ENCODE results near the gene DDX27. TPM values are rescaled to one million over a fixed set of nuclear protein-coding genes. Genes with fewer than 3 reads are reported as not detected.
"Not testable (repeated sequence)": the region's sequence is repeated elsewhere in the genome, so short reads cannot be mapped to it uniquely, and the experiment has no call there.

The DDX27 gene
- total RNA-seq, 2 donors from 2014 or later = 32.9 to 35.0 TPM

DNA sequence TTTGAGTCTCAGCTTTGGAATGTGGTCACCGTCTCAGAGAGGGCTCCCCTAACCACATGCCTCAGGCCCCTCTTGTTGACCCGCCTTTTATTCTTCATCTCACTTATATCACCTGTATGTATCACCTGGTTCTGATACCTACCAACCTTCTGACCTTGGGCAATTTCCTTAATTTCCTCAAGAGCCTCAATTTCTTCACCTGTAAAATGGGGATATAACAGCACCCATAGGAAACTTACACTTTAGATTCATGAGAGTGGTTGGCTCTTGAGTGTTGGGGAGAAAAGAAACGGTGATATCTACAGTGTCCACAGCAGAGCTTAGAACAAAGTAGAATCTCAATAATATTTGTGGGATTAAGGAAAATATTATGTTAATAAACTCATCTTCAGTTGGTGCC, 4.0 kb upstream of the DDX27 start:
- WGBS = 87% methylated on average over 3 of the region's 3 CpGs
- Histone ChIP-seq H3K4me3 (no peak overlapping the region), H3K36me3 (no peaks in the 10 kb centered on the region), H3K27me3 (replicated peaks; ENCODE audit: insufficient read depth) (no peaks in the 10 kb centered on the region), H3K4me1 (replicated peaks) (peaks cover 3% of the 10 kb centered on the region), H3K27ac (no peak overlapping the region), H3K9me3 (no peaks in the 10 kb centered on the region)
- intact Hi-C loops (cut with DNase I) = no loop called here
- DNase-seq (ENCODE audit: low spot score) = no peak
- TF ChIP-seq POLR2A (IDR thresholded peaks at IDR 0.05) (no peak), CTCF (IDR thresholded peaks at IDR 0.05) (no peak), POLR2AphosphoS5 (IDR thresholded peaks at IDR 0.05) (no peak)

GRCh38 chr20:49216991-49217578, 2.1 kb upstream of the DDX27 start:
- Histone ChIP-seq H3K4me3 (no peak overlapping the region), H3K9me3 (no peaks in the 10 kb centered on the region), H3K36me3 (no peaks in the 10 kb centered on the region), H3K4me1 (replicated peaks) (peaks cover 3% of the 10 kb centered on the region), H3K27me3 (replicated peaks; ENCODE audit: insufficient read depth) (no peaks in the 10 kb centered on the region), H3K27ac (no peak overlapping the region)
- no peak for TF ChIP-seq POLR2A (IDR thresholded peaks at IDR 0.05)
- TF ChIP-seq CTCF (IDR thresholded peaks at IDR 0.05) = peak; percentile 83 to 94 (median 92)
- TF ChIP-seq POLR2AphosphoS5 (IDR thresholded peaks at IDR 0.05) = peak; percentile 88
- intact Hi-C loops (cut with DNase I) = loop anchor here (1.0 kb wide), 1 partner anchor 84 kb away; no protein-coding TSS in a partner anchor
- DNase-seq (ENCODE audit: low spot score) = peak; percentile 93
- WGBS = 10% methylated on average over 11 of the region's 11 CpGs

DNA sequence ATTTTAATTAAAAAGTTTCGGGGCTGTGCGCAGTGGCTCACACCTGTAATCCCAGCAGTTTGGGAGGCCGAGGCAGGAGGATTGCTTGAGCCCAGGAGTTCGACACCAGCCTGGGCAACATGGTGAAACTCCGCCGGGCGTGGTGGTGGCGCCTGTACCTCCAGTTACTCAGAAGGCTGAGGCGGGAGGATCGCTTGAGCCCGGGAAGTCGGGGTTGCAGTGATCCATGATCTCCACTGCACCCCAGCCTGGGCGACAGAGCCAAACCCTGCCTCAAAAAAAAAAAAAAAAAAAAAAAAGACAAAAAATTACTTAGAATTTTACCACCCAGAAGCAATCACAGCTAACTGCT, 501 bp upstream of the DDX27 start:
- H3K36me3 ChIP-seq; H3K9me3 ChIP-seq; intact Hi-C loops (cut with DNase I); H3K27me3 ChIP-seq (replicated peaks; ENCODE audit: insufficient read depth); H3K4me1 ChIP-seq (replicated peaks): not testable (repeated sequence)
- peak; percentile 29 for DNase-seq (ENCODE audit: low spot score)
- H3K4me3 ChIP-seq = peak overlapping the region; percentile 64 to 79
- 58% methylated on average over 13 of the region's 13 CpGs for WGBS
- peak overlapping the region; percentile 85 to 88 for H3K27ac ChIP-seq

GRCh38 chr20:49219924-49220831, 962 bp downstream of the DDX27 start:
- DNase-seq (ENCODE audit: low spot score) = no peak
- 66% methylated on average over 28 of the region's 28 CpGs for WGBS
- TF ChIP-seq CTCF (IDR thresholded peaks at IDR 0.05) (no peak), POLR2AphosphoS5 (IDR thresholded peaks at IDR 0.05) (no peak), POLR2A (IDR thresholded peaks at IDR 0.05) (no peak)
- intact Hi-C loops (cut with DNase I) = loop anchor here (10.0 kb wide), 1 partner anchor 55 kb away; the partner anchor contains the start of gene ZNFX1
- Histone ChIP-seq H3K4me3 (peak overlapping the region; percentile 64 to 79), H3K27ac (peak overlapping the region; percentile 85 to 88), H3K27me3 (replicated peaks; ENCODE audit: insufficient read depth) (no peaks in the 10 kb centered on the region), H3K4me1 (replicated peaks) (peaks cover 3% of the 10 kb centered on the region), H3K36me3 (peaks cover 0 to 7% of the 10 kb centered on the region in 2 donors), H3K9me3 (no peaks in the 10 kb centered on the region)

GRCh38 chr20:49225896-49226295, 6.7 kb downstream of the DDX27 start:
- no peak for DNase-seq (ENCODE audit: low spot score)
- peaks cover 6 to 13% of the 10 kb centered on the region in 2 donors for H3K36me3 ChIP-seq
- H3K9me3 ChIP-seq = no peaks in the 10 kb centered on the region
- no peak overlapping the region for H3K4me3 ChIP-seq
- H3K4me1 ChIP-seq (replicated peaks) = no peaks in the 10 kb centered on the region
- H3K27ac ChIP-seq = no peak overlapping the region
- WGBS = 93% methylated on average over 7 of the region's 7 CpGs
- H3K27me3 ChIP-seq (replicated peaks; ENCODE audit: insufficient read depth) = no peaks in the 10 kb centered on the region
- TF ChIP-seq POLR2AphosphoS5 (IDR thresholded peaks at IDR 0.05) (no peak), POLR2A (IDR thresholded peaks at IDR 0.05) (no peak), CTCF (IDR thresholded peaks at IDR 0.05) (no peak)
- intact Hi-C loops (cut with DNase I) = loop anchor here (10.0 kb wide), 1 partner anchor 49 kb away; the partner anchor contains the start of gene ZNFX1

Data from prostate gland (tissue), 2 donors.